ENCODE data around the gene SUFU. TPM values are rescaled to one million over a fixed set of nuclear protein-coding genes. Genes with fewer than 3 reads are reported as not detected.

Gene SUFU
- polyA plus RNA-seq, 1 donor from 2014 or later = 5.0 TPM

GRCh38 chr10:102545265-102545871 is 41.6 kb downstream of the SUFU start:
- H3K27ac Mint-ChIP-seq = no peak overlapping the region
- H3K36me3 Mint-ChIP-seq = peaks cover 11% of the 10 kb centered on the region
- H3K9me3 Mint-ChIP-seq = no peaks in the 10 kb centered on the region

DNA sequence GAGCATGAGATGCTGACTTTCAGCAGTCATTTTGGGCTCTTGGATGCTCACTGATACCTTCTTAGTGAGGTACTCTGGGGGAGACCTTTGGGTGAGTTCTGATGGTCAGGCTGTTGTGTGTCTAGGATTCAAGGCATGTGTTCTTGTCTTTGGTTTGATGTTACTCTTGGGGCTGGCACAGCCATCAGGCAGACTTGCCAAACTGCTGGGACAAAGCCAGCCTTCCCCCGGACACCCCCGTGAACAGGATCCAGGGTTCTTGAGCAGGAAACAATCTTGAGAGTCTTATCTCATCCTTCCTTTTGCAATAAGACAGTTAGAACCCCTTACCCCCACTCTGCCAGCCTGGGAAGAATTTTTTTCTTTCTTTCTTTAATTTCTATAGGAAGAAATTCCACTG is 42.2 kb downstream of the SUFU start:
- H3K27ac Mint-ChIP-seq = no peak overlapping the region

More at GRCh38 chr10:102545265-102545871, 41.6 kb downstream of the SUFU start:
- no peak overlapping the region for H3K4me3 Mint-ChIP-seq
- H3K4me1 Mint-ChIP-seq = peaks cover 0 to 8% (median 8%) of the 10 kb centered on the region in 3 donors
- H3K27me3 Mint-ChIP-seq = no peaks in the 10 kb centered on the region

GRCh38 chr10:102546606-102547320 is 43.0 kb downstream of the SUFU start:
- H3K4me1 Mint-ChIP-seq = peaks cover 0 to 5% (median 4%) of the 10 kb centered on the region in 3 donors
- H3K4me3 Mint-ChIP-seq = no peak overlapping the region
- H3K9me3 Mint-ChIP-seq = no peaks in the 10 kb centered on the region
- H3K27me3 Mint-ChIP-seq = no peaks in the 10 kb centered on the region
- no peak overlapping the region for H3K27ac Mint-ChIP-seq
- H3K36me3 Mint-ChIP-seq = peaks cover 14% of the 10 kb centered on the region

More for the DNA sequence above, 42.2 kb downstream of the SUFU start:
- Mint-ChIP-seq H3K4me3 (no peak overlapping the region), H3K4me1 (peaks cover 0 to 7% (median 6%) of the 10 kb centered on the region in 3 donors), H3K36me3 (peaks cover 14% of the 10 kb centered on the region), H3K9me3 (no peaks in the 10 kb centered on the region), H3K27me3 (no peaks in the 10 kb centered on the region)

GRCh38 chr10:102549549-102549948 is 45.8 kb downstream of the SUFU start:
- H3K9me3 Mint-ChIP-seq = no peaks in the 10 kb centered on the region
- no peaks in the 10 kb centered on the region for H3K27me3 Mint-ChIP-seq
- H3K4me1 Mint-ChIP-seq = peaks cover 0 to 4% (median 3%) of the 10 kb centered on the region in 3 donors
- no peak overlapping the region for H3K27ac Mint-ChIP-seq
- no peak overlapping the region for H3K4me3 Mint-ChIP-seq
- H3K36me3 Mint-ChIP-seq = peaks cover 11% of the 10 kb centered on the region

DNA sequence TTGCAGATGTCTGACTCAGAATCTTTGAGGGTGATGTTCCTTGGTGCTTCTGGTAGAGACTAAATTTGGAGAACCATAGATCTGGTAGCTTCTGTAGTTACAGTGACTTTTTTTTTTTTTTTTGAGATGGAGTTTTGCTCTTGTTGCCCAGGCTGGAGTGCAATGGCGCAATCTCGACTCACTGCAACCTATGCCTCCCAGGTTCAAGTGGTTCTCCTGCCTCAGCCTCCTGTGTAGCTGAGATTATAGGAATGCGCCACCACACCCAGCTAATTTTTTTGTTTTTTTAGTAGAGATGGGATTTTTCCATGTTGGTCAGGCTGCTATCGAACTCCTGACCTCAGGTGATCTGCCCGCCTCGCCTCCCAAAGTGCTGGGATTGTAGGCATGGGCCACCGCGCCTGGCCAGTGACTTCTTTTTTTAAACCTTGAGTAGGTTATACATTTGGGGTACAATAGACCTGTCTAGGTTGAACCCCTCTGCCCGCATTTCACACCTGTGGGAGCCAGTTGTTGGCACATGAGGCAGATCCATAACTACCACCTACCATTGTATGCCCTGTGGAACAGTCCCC is 47.0 kb downstream of the SUFU start:
- Mint-ChIP-seq H3K4me1 (no peaks in the 10 kb centered on the region), H3K27me3 (no peaks in the 10 kb centered on the region), H3K4me3 (no peak overlapping the region), H3K27ac (no peak overlapping the region), H3K9me3 (no peaks in the 10 kb centered on the region), H3K36me3 (peaks cover 11% of the 10 kb centered on the region)

DNA sequence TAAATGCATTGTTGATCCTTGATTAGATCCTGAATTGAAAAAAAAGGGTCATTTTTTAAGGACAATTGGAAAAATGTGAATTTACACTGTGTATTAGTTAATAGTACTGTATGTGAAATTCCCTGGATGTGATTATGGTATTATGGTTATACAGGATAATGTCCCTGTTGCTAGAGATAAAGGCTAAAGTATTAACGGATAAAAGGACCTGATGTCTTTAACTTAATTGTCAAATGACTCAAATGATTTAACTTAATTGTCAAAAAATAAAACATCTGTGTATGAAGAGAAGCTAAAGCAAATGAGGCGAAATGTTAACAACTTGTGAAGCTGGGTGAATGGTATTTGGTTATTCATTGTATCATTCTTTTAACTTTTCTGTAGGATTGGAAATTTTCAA is 48.8 kb downstream of the SUFU start:
- Mint-ChIP-seq H3K36me3 (peaks cover 9% of the 10 kb centered on the region), H3K27me3 (no peaks in the 10 kb centered on the region), H3K4me3 (no peak overlapping the region), H3K4me1 (peaks cover 0 to under 1% (median 0%) of the 10 kb centered on the region in 3 donors), H3K27ac (no peak overlapping the region), H3K9me3 (no peaks in the 10 kb centered on the region)

- Mint-ChIP-seq H3K9me3 (no peaks in the 10 kb centered on the region), H3K4me3 (no peak overlapping the region), H3K4me1 (peaks cover 0 to 1% (median 0%) of the 10 kb centered on the region in 3 donors), H3K27me3 (no peaks in the 10 kb centered on the region), H3K36me3 (peaks cover 9% of the 10 kb centered on the region), H3K27ac (no peak overlapping the region)
Observed at GRCh38 chr10:102553771-102554170, 50.0 kb downstream of the SUFU start.

GRCh38 chr10:102554531-102554930 is 50.8 kb downstream of the SUFU start:
- Mint-ChIP-seq H3K4me3 (no peak overlapping the region), H3K9me3 (no peaks in the 10 kb centered on the region), H3K36me3 (peaks cover 6% of the 10 kb centered on the region), H3K4me1 (peaks cover 0 to 1% (median 0%) of the 10 kb centered on the region in 3 donors), H3K27ac (no peak overlapping the region), H3K27me3 (no peaks in the 10 kb centered on the region)

DNA sequence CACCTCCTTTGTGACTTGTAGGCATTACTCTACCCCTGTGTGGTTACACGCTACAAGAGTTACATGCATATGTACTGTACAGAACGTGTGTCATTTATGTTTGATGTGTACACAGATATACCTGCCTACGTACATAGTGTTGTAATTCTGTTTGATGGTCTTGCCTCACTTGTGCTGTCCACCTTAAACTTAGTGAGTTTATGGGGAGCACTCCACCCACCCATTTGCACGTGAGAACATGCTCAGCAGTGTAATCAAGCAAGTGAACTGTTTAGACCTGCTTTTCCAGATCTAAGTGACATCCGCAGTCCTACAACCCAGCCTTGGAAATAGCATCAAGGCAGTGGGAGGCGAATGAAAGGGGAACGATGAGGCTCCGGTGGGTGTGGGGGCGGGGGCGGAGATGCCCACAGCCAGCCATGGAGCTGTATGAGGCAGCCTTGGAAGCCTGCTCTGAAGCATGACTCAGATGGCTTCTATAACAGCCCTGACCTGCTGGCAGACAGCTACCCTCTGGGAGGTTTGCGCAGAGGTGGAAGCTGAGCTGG is 52.1 kb downstream of the SUFU start:
- no peak overlapping the region for H3K27ac Mint-ChIP-seq
- peaks cover 0 to 1% (median 0%) of the 10 kb centered on the region in 3 donors for H3K4me1 Mint-ChIP-seq
- no peaks in the 10 kb centered on the region for H3K27me3 Mint-ChIP-seq
- H3K9me3 Mint-ChIP-seq = no peaks in the 10 kb centered on the region
- H3K4me3 Mint-ChIP-seq = no peak overlapping the region
- H3K36me3 Mint-ChIP-seq = no peaks in the 10 kb centered on the region

DNA sequence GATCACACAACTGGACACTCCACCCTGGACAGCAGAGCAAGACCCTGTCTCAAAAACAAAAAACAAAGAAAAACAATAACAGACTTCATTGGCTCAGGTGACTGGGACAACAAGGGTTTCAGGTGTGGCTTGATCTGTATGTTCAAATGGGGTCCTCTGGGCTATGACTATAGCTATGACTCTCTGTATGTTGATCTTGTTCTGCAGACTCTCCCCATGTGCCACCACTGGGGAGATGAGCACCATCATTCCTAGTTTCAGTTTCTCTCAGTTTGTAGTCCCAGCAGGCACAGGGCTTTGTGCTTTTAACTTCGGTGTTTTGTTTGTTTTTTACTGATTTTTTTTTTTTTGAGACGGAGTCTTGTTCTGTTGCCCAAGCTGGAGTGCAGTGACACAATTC is 53.8 kb downstream of the SUFU start:
- Mint-ChIP-seq H3K36me3 (peaks cover 2% of the 10 kb centered on the region), H3K4me3 (no peak overlapping the region), H3K27me3 (no peaks in the 10 kb centered on the region), H3K9me3 (no peaks in the 10 kb centered on the region), H3K27ac (no peak overlapping the region), H3K4me1 (peaks cover 0 to 1% (median 0%) of the 10 kb centered on the region in 3 donors)

DNA sequence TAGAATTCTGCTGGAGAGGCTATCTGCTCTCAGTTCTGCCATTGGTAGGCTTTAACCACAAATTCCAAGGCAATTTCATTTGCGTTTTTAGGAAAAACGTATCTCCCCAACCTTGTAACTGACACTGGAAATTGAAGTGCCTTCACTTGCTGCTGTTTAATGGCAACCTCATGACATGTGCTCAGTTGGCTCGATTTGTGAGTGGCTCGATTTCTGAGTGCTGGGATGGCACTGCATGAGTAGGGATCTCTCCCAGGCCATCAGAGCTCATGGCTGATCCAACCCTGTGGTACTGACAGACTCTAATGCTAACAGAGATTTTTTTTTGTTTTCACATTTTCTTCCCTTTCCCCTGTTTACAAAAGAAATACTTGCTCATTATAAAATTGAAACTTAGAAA is 56.0 kb downstream of the SUFU start:
- peaks cover 0 to 8% (median 3%) of the 10 kb centered on the region in 3 donors for H3K4me1 Mint-ChIP-seq
- no peaks in the 10 kb centered on the region for H3K27me3 Mint-ChIP-seq
- no peaks in the 10 kb centered on the region for H3K9me3 Mint-ChIP-seq
- peaks cover 2% of the 10 kb centered on the region for H3K36me3 Mint-ChIP-seq
- no peak overlapping the region for H3K4me3 Mint-ChIP-seq
- no peak overlapping the region for H3K27ac Mint-ChIP-seq

DNA sequence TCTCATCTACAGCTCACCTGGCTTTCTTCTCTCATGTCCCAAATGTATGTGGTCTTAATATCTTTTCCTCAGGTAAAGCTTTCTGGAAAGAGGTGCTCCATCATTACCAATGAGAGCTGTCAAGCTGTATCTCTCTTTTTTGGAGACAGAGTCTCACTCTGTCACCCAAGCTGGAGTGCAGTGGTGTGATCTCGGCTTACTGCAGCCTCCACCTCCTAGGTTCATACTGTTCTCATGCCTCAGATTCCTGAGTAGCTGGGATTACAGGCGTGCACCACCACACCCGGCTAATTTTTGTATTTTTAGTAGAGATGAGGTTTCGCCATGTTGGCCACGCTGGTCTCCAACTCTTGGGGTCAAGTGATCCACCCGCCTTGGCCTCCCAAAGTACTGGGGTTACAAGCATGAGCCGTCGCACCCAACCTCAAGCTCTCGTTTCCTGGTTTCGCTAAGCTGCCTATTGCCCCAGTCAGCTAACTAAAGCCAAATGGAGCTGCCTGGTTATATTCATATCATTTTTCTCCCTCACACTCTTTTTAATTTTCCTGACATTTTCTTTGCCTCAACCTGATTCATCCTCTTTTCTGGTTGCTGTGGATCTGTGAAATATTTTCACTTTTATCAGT is 60.5 kb downstream of the SUFU start:
- Mint-ChIP-seq H3K36me3 (peaks cover 2% of the 10 kb centered on the region), H3K4me3 (no peak overlapping the region), H3K4me1 (peaks cover 0 to 6% (median 3%) of the 10 kb centered on the region in 3 donors), H3K27me3 (no peaks in the 10 kb centered on the region), H3K27ac (no peak overlapping the region), H3K9me3 (no peaks in the 10 kb centered on the region)

- no peaks in the 10 kb centered on the region for H3K9me3 Mint-ChIP-seq
- H3K36me3 Mint-ChIP-seq = peaks cover 2% of the 10 kb centered on the region
- peaks cover 0 to 6% (median 3%) of the 10 kb centered on the region in 3 donors for H3K4me1 Mint-ChIP-seq
- H3K27me3 Mint-ChIP-seq = no peaks in the 10 kb centered on the region
- H3K27ac Mint-ChIP-seq = no peak overlapping the region
- no peak overlapping the region for H3K4me3 Mint-ChIP-seq
Observed at GRCh38 chr10:102565793-102566192, 62.0 kb downstream of the SUFU start.

DNA sequence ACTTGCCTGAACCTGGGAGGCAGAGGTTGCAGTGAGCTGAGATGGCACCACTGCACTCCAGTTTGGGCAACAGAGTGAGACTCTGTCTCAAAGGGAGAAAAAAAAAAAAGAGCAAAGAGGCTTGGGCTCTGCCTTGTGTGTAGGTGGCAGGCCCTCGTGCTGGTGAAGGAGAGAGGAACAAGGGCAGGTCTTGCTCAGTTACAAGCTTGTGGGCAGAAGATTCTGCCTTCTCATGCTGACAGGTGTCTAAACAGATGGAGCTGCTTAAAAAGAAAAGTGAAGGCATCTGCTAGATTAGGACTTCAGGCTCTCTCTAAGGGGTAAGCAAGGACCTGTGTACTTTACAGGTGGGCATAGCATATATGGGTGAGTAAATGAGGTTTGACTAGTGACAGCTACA is 75.0 kb downstream of the SUFU start:
- H3K9me3 Mint-ChIP-seq = no peaks in the 10 kb centered on the region
- H3K4me1 Mint-ChIP-seq = peaks cover 0 to 1% (median 1%) of the 10 kb centered on the region in 3 donors
- no peaks in the 10 kb centered on the region for H3K27me3 Mint-ChIP-seq
- no peak overlapping the region for H3K4me3 Mint-ChIP-seq
- H3K27ac Mint-ChIP-seq = no peak overlapping the region
- H3K36me3 Mint-ChIP-seq = no peaks in the 10 kb centered on the region

- Mint-ChIP-seq H3K27ac (no peak overlapping the region), H3K27me3 (no peaks in the 10 kb centered on the region), H3K4me1 (peaks cover 0 to 2% (median 1%) of the 10 kb centered on the region in 3 donors), H3K4me3 (no peak overlapping the region), H3K9me3 (no peaks in the 10 kb centered on the region), H3K36me3 (no peaks in the 10 kb centered on the region)
Observed at GRCh38 chr10:102579328-102579727, 75.6 kb downstream of the SUFU start.

Data from IgD-negative memory B cell (primary cell).